IPS-15b (cell line): ENCODE results near the gene PPP2R2C.

Source experiments
- H3K27me3 ChIP-seq: one replicate; pipeline ENCODE4 v1.6.1; 2013; ENCODE audit warnings: low read length; ENCODE audit not compliant: control insufficient read depth, insufficient read depth
- H3K36me3 ChIP-seq: one replicate; pipeline ENCODE4 v1.6.1; 2013; ENCODE audit warnings: low read length; ENCODE audit not compliant: control insufficient read depth, insufficient read depth
- H3K4me1 ChIP-seq: one replicate; pipeline ENCODE4 v1.6.1; 2013; ENCODE audit warnings: mild to moderate bottlenecking, low read length; ENCODE audit not compliant: control insufficient read depth, insufficient read depth
- H3K4me3 ChIP-seq: one replicate; pipeline ENCODE4 v1.5.1; 2013; ENCODE audit warnings: low read depth, low read length
- H3K9ac ChIP-seq: one replicate; pipeline ENCODE4 v1.6.1; 2013; ENCODE audit warnings: low read depth, mild to moderate bottlenecking, low read length
- H3K9me3 ChIP-seq: one replicate; pipeline ENCODE4 v1.6.1; 2013; ENCODE audit warnings: mild to moderate bottlenecking, low read length; ENCODE audit not compliant: control insufficient read depth, insufficient read depth

PPP2R2C gene

GRCh38 chr4:6417516-6418050, 54.8 kb downstream of the PPP2R2C start:
- Histone ChIP-seq H3K9me3 (no peaks in the 10 kb centered on the region), H3K4me1 (peaks cover 4% of the 10 kb centered on the region), H3K9ac (no peak overlapping the region), H3K4me3 (no peak overlapping the region), H3K27me3 (no peaks in the 10 kb centered on the region), H3K36me3 (no peaks in the 10 kb centered on the region)

GRCh38 chr4:6416518-6417286, 55.7 kb downstream of the PPP2R2C start:
- no peak overlapping the region for H3K9ac ChIP-seq
- no peaks in the 10 kb centered on the region for H3K36me3 ChIP-seq
- H3K4me1 ChIP-seq = peaks cover 4% of the 10 kb centered on the region
- no peak overlapping the region for H3K4me3 ChIP-seq
- no peaks in the 10 kb centered on the region for H3K9me3 ChIP-seq
- H3K27me3 ChIP-seq = no peaks in the 10 kb centered on the region

- no peaks in the 10 kb centered on the region for H3K9me3 ChIP-seq
- no peak overlapping the region for H3K4me3 ChIP-seq
- H3K9ac ChIP-seq = no peak overlapping the region
- H3K4me1 ChIP-seq = peaks cover 4% of the 10 kb centered on the region
- H3K36me3 ChIP-seq = no peaks in the 10 kb centered on the region
- no peaks in the 10 kb centered on the region for H3K27me3 ChIP-seq
Observed at GRCh38 chr4:6415031-6415705, 57.2 kb downstream of the PPP2R2C start.

DNA sequence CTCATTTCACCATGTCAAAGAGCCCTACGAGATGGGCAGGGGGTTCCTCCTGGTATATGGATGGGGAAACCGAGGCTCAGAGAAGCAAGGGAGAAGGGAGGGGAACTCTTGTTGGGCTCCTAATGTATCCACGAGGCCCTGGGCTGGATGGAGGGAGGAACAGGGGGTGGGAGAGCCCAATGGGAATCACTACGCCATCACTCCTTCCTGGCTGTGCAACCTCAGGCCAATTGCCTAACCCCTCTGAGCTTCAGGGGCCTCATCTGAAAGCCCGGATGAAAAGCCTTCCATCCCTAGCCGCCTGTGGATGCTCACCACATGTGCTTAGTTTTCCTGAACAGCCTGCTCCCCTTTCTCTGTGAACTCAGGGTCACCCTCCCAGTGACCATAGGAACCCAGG, 57.8 kb downstream of the PPP2R2C start:
- H3K9me3 ChIP-seq = no peaks in the 10 kb centered on the region
- no peaks in the 10 kb centered on the region for H3K36me3 ChIP-seq
- H3K9ac ChIP-seq = no peak overlapping the region
- no peak overlapping the region for H3K4me3 ChIP-seq
- peaks cover 4% of the 10 kb centered on the region for H3K4me1 ChIP-seq
- H3K27me3 ChIP-seq = no peaks in the 10 kb centered on the region

- no peaks in the 10 kb centered on the region for H3K4me1 ChIP-seq
- H3K4me3 ChIP-seq = no peak overlapping the region
- H3K9ac ChIP-seq = no peak overlapping the region
- H3K27me3 ChIP-seq = no peaks in the 10 kb centered on the region
- H3K36me3 ChIP-seq = no peaks in the 10 kb centered on the region
- H3K9me3 ChIP-seq = no peaks in the 10 kb centered on the region
Observed at GRCh38 chr4:6410664-6411063, 61.8 kb downstream of the PPP2R2C start.

GRCh38 chr4:6410068-6410467, 62.3 kb downstream of the PPP2R2C start:
- H3K9me3 ChIP-seq = no peaks in the 10 kb centered on the region
- H3K4me1 ChIP-seq = no peaks in the 10 kb centered on the region
- no peaks in the 10 kb centered on the region for H3K27me3 ChIP-seq
- no peak overlapping the region for H3K9ac ChIP-seq
- H3K36me3 ChIP-seq = no peaks in the 10 kb centered on the region
- no peak overlapping the region for H3K4me3 ChIP-seq

- Histone ChIP-seq H3K4me3 (no peak overlapping the region), H3K9me3 (no peaks in the 10 kb centered on the region), H3K4me1 (no peaks in the 10 kb centered on the region), H3K9ac (no peak overlapping the region), H3K36me3 (no peaks in the 10 kb centered on the region), H3K27me3 (no peaks in the 10 kb centered on the region)
Observed at GRCh38 chr4:6409381-6409780, 63.0 kb downstream of the PPP2R2C start.

DNA sequence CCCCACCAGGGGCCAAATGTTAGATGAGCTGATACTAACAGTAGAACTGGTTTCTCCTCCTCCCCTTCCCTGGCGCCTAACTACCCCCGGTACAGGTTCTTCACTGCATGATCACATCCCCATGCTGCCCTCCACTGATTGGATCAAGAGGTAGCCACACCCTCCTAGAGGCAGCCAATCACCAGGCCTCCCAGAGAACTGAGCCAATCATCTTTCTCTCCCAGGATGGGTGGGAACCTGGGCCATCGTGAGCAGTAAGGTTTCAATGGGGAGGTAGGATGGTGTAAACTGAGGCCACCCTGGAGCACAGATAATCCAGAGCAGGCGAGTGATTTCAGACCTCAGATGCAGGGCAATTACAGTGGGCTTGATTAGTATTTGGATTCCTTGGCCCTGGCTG, 64.2 kb downstream of the PPP2R2C start:
- no peak overlapping the region for H3K9ac ChIP-seq
- H3K36me3 ChIP-seq = no peaks in the 10 kb centered on the region
- no peaks in the 10 kb centered on the region for H3K9me3 ChIP-seq
- no peaks in the 10 kb centered on the region for H3K4me1 ChIP-seq
- no peak overlapping the region for H3K4me3 ChIP-seq
- H3K27me3 ChIP-seq = no peaks in the 10 kb centered on the region

DNA sequence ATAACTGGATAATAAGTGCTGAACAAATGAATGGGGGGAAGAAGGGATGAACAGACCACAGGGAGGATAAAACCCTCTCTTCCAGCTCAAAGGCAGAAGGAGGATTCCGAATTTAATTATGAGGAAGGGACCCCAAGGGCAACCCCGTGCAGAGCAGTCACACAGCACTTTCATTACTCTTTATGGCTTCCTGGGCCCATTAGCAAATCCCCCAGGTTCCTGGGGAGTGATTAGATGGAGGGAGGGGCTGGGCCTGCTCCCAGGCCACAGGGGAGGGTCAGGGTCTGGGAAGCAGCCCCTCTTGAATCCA, 67.1 kb downstream of the PPP2R2C start:
- Histone ChIP-seq H3K27me3 (no peaks in the 10 kb centered on the region), H3K4me1 (no peaks in the 10 kb centered on the region)

GRCh38 chr4:6404611-6405396, 67.6 kb downstream of the PPP2R2C start:
- Histone ChIP-seq H3K4me1 (no peaks in the 10 kb centered on the region), H3K4me3 (no peak overlapping the region), H3K9me3 (no peaks in the 10 kb centered on the region), H3K27me3 (no peaks in the 10 kb centered on the region), H3K36me3 (no peaks in the 10 kb centered on the region), H3K9ac (no peak overlapping the region)

More for the DNA sequence above, 67.1 kb downstream of the PPP2R2C start:
- Histone ChIP-seq H3K9ac (no peak overlapping the region), H3K9me3 (no peaks in the 10 kb centered on the region), H3K4me3 (no peak overlapping the region), H3K36me3 (no peaks in the 10 kb centered on the region)

DNA sequence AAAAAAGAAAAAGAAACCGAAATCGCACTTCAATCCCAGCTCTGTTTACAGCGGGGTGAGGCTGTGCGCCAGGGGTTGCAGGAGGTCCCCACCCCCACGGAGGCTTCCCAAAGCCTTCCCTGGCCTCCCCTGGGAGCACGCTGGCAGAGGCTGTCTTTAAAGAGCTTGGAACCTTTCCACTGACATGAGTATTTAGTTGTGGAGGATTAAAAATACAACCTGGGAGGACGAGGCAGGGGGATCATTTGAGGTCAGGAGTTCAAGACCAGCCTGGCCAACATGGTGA, 69.1 kb downstream of the PPP2R2C start:
- Histone ChIP-seq H3K9me3 (no peaks in the 10 kb centered on the region), H3K27me3 (no peaks in the 10 kb centered on the region), H3K36me3 (no peaks in the 10 kb centered on the region), H3K4me1 (no peaks in the 10 kb centered on the region), H3K9ac (no peak overlapping the region), H3K4me3 (no peak overlapping the region)
